HepG2 (cell line): ENCODE results near the gene TJAP1. TPM values are rescaled to one million over a fixed set of nuclear protein-coding genes. Genes with fewer than 3 reads are reported as not detected.

Experiments
- ATAC-seq: fragments of 200-7000 bp; cut with Tn5 transposase; 3 replicates; pipeline ENCODE4 v1.9.1; 2020; ENCODE audit warnings: mild to moderate bottlenecking, moderate library complexity
- BruUV-seq: library from RNA; stranded (reverse); fragments of 400-500 nt; replicated peaks from 2 replicates; lab custom pipeline; 2021; lab: Mats Ljungman, UMichigan
- CTCF ChIA-PET: fragments of 300-600 bp; formaldehyde crosslinking; extraction: SDS; loops from one replicate; lab custom pipeline; 2021; ENCODE audit warnings: low total read pairs, inconsistent platforms, low intra/inter-chr PET ratio; lab: Yijun Ruan, JAX
- POLR2A ChIA-PET: fragments of 350-600 bp; sonication (Branson Sonifier 250); formaldehyde crosslinking; loops from one replicate; lab custom pipeline; 2020; ENCODE audit warnings: antibody characterized with exemption, inconsistent platforms; lab: Yijun Ruan, JAX
- DNase-seq: peaks from one replicate; pipeline ENCODE4 v3.0.0-alpha.2; 2015; ENCODE audit warnings: low spot score
- FAIRE-seq: peaks from 3 replicates; lab custom pipeline; 2011; peaks lifted over from hg19 to GRCh38; lab: Jason Lieb, UNC
- H2AFZ ChIP-seq: one replicate; pipeline ENCODE4 v1.6.1; 2011; ENCODE audit warnings: low read length, inconsistent platforms
- H3K27ac ChIP-seq: fragments of 300-600 bp; 3 replicates; pipeline ENCODE4 v1.8.0; 2011; ENCODE audit warnings: mixed run types, mild to moderate bottlenecking, mixed read lengths, low read length, inconsistent platforms; ENCODE audit not compliant: insufficient read depth; ENCODE audit errors: extremely low read length
- H3K27me3 ChIP-seq, 2 experiments: fragments of 200-600 bp in 1 of 2; 2 replicates in 1 of 2; 3 replicates in 1 of 2; pipeline versions ENCODE4 v1.6.0 to v1.8.0; 2011; ENCODE audit warnings: low read length in 2 of 2, mild to moderate bottlenecking in 2 of 2, moderate library complexity in 2 of 2, inconsistent platforms in 1 of 2; ENCODE audit not compliant: insufficient read depth in 2 of 2, control insufficient read depth in 1 of 2
- H3K36me3 ChIP-seq, 2 experiments: fragments of 200-600 bp in 1 of 2; replicated peaks in 1 of 2; 2 replicates in 1 of 2; 3 replicates in 1 of 2; pipeline versions ENCODE4 v1.5.1 to v1.8.0; 2011; ENCODE audit warnings: low read length in 2 of 2, inconsistent platforms in 1 of 2; ENCODE audit not compliant: insufficient read depth in 2 of 2, control insufficient read depth in 1 of 2
- H3K4me1 ChIP-seq: 2 replicates; pipeline ENCODE4 v1.5.1; 2012; ENCODE audit warnings: low read length, inconsistent platforms; ENCODE audit not compliant: insufficient read depth
- H3K4me2 ChIP-seq: 2 replicates; pipeline ENCODE4 v1.6.0; 2011; ENCODE audit warnings: low read depth, low read length, inconsistent platforms
- H3K4me3 ChIP-seq, 3 experiments: fragments of 200-600 bp in 1 of 3; sonication (generic), shearing (Covaris generic) in 1 of 3; replicated peaks in 1 of 3; 2 replicates each; pipeline ENCODE4 v1.5.1; 2011 to 2016; ENCODE audit warnings: low read length in 3 of 3, inconsistent platforms in 2 of 3, low read depth in 2 of 3, mild to moderate bottlenecking in 2 of 3, control low read depth in 1 of 3, mixed read lengths in 1 of 3; ENCODE audit not compliant: insufficient read depth in 1 of 3
- H3K79me2 ChIP-seq: one replicate; pipeline ENCODE4 v1.6.1; 2011; ENCODE audit warnings: low read length, inconsistent platforms; ENCODE audit not compliant: insufficient read depth
- H3K9ac ChIP-seq: 2 replicates; pipeline ENCODE4 v1.6.0; 2011; ENCODE audit warnings: mild to moderate bottlenecking, low read depth, low read length, inconsistent platforms; ENCODE audit not compliant: insufficient read depth
- H3K9me3 ChIP-seq: 2 replicates; pipeline ENCODE4 v1.5.1; 2012; ENCODE audit warnings: mild to moderate bottlenecking, low read length
- H4K20me1 ChIP-seq: 2 replicates; pipeline ENCODE4 v1.6.0; 2011; ENCODE audit warnings: inconsistent platforms, mild to moderate bottlenecking, low read length, moderate library complexity; ENCODE audit not compliant: insufficient read depth
- HNF4A ChIP-seq: sonication (generic); formaldehyde crosslinking; IDR thresholded peaks from 2 replicates; pipeline ENCODE4 v1.4.0; 2020; ENCODE audit warnings: missing genetic modification reagents
- PHF21A ChIP-seq: sonication (generic); formaldehyde crosslinking; IDR thresholded peaks from 2 replicates; pipeline ENCODE4 v1.5.0; 2020; ENCODE audit warnings: mild to moderate bottlenecking, missing genetic modification reagents
- SRY ChIP-seq: sonication (generic); formaldehyde crosslinking; IDR thresholded peaks from 2 replicates; pipeline ENCODE4 v1.8.0; 2022; ENCODE audit warnings: mild to moderate bottlenecking, missing genetic modification reagents
- SSRP1 ChIP-seq: IDR thresholded peaks from 2 replicates; pipeline ENCODE4 v1.6.1; 2016; ENCODE audit warnings: control low read depth
- TBP ChIP-seq: sonication (generic); formaldehyde crosslinking; IDR thresholded peaks from 2 replicates; pipeline ENCODE4 v1.5.0; 2020; ENCODE audit warnings: missing genetic modification reagents
- ZBTB7B ChIP-seq: sonication (generic); formaldehyde crosslinking; IDR thresholded peaks from 2 replicates; pipeline ENCODE4 v1.4.0; 2020; ENCODE audit warnings: missing genetic modification reagents
- ZNF138 ChIP-seq: sonication (generic); formaldehyde crosslinking; IDR thresholded peaks from 2 replicates; pipeline ENCODE4 v1.5.0; 2020; ENCODE audit warnings: mild to moderate bottlenecking, low read depth, missing genetic modification reagents
- ZNF225 ChIP-seq: sonication (generic); formaldehyde crosslinking; IDR thresholded peaks from 2 replicates; pipeline ENCODE4 v1.4.0; 2020; ENCODE audit warnings: mild to moderate bottlenecking, missing genetic modification reagents
- ZNF431 ChIP-seq: sonication (generic); formaldehyde crosslinking; IDR thresholded peaks from 2 replicates; pipeline ENCODE4 v1.9.0; 2022; ENCODE audit warnings: missing genetic modification reagents, low read depth, mild to moderate bottlenecking, borderline replicate concordance
- ZNF598 ChIP-seq: sonication (generic); formaldehyde crosslinking; IDR thresholded peaks from 2 replicates; pipeline ENCODE4 v1.5.1; 2020; ENCODE audit warnings: mild to moderate bottlenecking, missing genetic modification reagents, borderline replicate concordance
- WGBS: methylation state at CpG from one replicate; pipeline ENCODE4 v1.1.6; 2017; ENCODE audit warnings: low lambda C conversion rate; 5-methylcytosine and 5-hydroxymethylcytosine counted together
- in situ Hi-C: cut with HindIII; loops from 2 replicates; pipeline ENCODE4 v1.10.0; 2017; ENCODE audit warnings: low pct_unique_long_range_greater_than_20kb; ENCODE audit not compliant: extremely low pct_ligation_motif_present
- intact Hi-C: fragments of 100-400 bp; cut with micrococcal nuclease; formaldehyde crosslinking; loops from one replicate; pipeline ENCODE4 v1.10.0; 2022; ENCODE audit not compliant: unreplicated experiment
- polyA plus RNA-seq, 8 experiments: library from polyadenylated mRNA; depleted of rRNA in 3 of 8; stranded (reverse) in 7 of 8; unstranded in 1 of 8; fragments of >200 nt; fragmentation: Illumina TruSeq in 4 of 8; extraction: Trizol in 4 of 8; gene quantifications; 2 replicates each; pipeline versions ENCODE4 v1.2.1 to v1.2.3, GENCODE V29; 2011 to 2016; ENCODE audit warnings: low read depth in 4 of 8, missing spikeins in 1 of 8, mixed read lengths in 1 of 8; ENCODE audit not compliant: insufficient read depth in 1 of 8
- total RNA-seq, 5 experiments: library from RNA; depleted of rRNA; stranded (reverse); fragments of >200 nt; fragmentation: Illumina TruSeq; extraction: Trizol; gene quantifications; 2 replicates each; pipeline ENCODE4 v1.2.3, GENCODE V29; 2016; ENCODE audit warnings: low read depth in 1 of 5
- TF ChIP-seq, protein P1 (sequence below): IDR thresholded peaks from 2 replicates; pipeline ENCODE4 v1.6.1; 2016; ENCODE audit warnings: low read depth, borderline replicate concordance
- TF ChIP-seq, protein P2 (sequence below): sonication (generic); formaldehyde crosslinking; IDR thresholded peaks from 2 replicates; pipeline ENCODE4 v1.4.0; 2020; ENCODE audit warnings: missing genetic modification reagents
- TF ChIP-seq, protein P3 (sequence below): sonication (generic); formaldehyde crosslinking; IDR thresholded peaks from 2 replicates; pipeline ENCODE4 v1.4.0; 2020; ENCODE audit warnings: missing genetic modification reagents, borderline replicate concordance

Gene TJAP1
- total and polyA plus RNA-seq, 2 of the 13 experiments (the other 11 are each of a cell fraction or from before 2014, with no cell fraction given) = 15.7 to 41.6 TPM

DNA sequence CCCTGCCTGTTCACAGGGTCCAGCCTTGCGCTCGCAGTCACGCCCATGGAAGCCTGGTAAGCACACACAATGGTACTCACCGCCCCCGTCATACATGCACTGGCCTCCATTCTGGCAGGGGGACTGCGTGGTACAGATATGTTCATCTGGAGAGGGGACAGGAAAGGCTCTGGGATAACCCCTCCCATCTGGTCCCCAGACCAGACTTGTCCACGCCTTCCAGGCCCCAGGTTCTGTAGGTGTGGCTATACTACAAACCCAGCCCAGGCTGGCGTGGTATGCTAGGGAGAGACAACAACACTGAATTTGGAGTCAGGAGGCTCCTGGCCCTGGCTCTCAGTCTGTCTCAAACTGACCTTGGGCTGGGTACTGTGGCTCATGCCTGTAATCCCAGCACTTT is 25.4 kb upstream of the TJAP1 start:
- no peaks in the 10 kb centered on the region for H3K9me3 ChIP-seq
- intact Hi-C loops (no loop called here), in situ Hi-C loops (no loop called here)
- TF ChIP-seq ZNF138 (CRISPR knock-in tag) = 0 out of 2 replicates have a peak, but pooled peaks have one; percentile 33
- TF ChIP-seq, protein P1, sequence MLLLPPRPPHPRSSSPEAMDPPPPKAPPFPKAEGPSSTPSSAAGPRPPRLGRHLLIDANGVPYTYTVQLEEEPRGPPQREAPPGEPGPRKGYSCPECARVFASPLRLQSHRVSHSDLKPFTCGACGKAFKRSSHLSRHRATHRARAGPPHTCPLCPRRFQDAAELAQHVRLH = no peak
- POLR2A ChIA-PET = interaction anchor here (0.7 kb wide), 1 partner anchor 16 kb away, joined by 4 read pairs; no protein-coding TSS in a partner anchor
- H3K79me2 ChIP-seq = no peaks in the 10 kb centered on the region
- no TSS peak for BruUV-seq
- no peak overlapping the region for H2AFZ ChIP-seq
- H3K4me3 ChIP-seq = no peak overlapping the region
- no peak overlapping the region for H3K4me2 ChIP-seq
- peaks cover 18 to 29% of the 10 kb centered on the region in 2 experiments; a peak in 4 of 5 replicates for H3K36me3 ChIP-seq
- CTCF ChIA-PET = interaction anchor here (4.7 kb wide), 1 partner anchor 44 kb away, joined by 53 read pairs; no protein-coding TSS in a partner anchor
- no peak for FAIRE-seq
- H4K20me1 ChIP-seq = no peaks in the 10 kb centered on the region
- no peak for DNase-seq
- over 99% methylated on average over 8 of the region's 8 CpGs for WGBS
- peaks cover 20% of the 10 kb centered on the region for H3K4me1 ChIP-seq
- no peak overlapping the region for H3K27ac ChIP-seq
- peaks cover 0 to 5% of the 10 kb centered on the region in 2 experiments; a peak in 2 of 5 replicates for H3K27me3 ChIP-seq
- H3K9ac ChIP-seq = no peak overlapping the region
- ATAC-seq = no peak

DNA sequence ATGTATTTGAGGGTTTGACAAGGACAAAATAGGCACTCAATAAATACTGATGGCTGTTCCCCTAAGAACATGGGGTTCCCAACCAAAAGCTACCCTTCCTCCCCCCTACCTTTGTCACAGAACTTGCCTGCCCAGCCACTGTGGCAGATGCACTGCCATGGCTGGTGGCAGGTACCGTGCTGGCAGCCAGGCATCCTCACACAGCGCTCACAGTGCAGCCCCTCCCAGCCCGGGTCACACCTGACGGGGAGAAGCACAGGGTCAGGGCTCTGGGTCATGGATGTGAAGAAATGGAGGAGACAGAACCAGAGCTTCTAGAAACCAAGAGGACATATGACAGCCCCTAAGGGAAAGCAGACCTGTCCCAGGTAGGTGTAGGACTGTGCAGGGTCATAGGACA is 24.5 kb upstream of the TJAP1 start:
- CTCF ChIA-PET = interaction anchor here (4.0 to 4.7 kb wide), 2 partner anchors 43 to 54 kb away, joined by 39 to 53 read pairs; no protein-coding TSS in a partner anchor
- Histone ChIP-seq H3K27ac (no peak overlapping the region), H3K27me3 (peaks cover 0 to 5% of the 10 kb centered on the region in 2 experiments; a peak in 2 of 5 replicates), H3K79me2 (no peaks in the 10 kb centered on the region), H2AFZ (no peak overlapping the region), H3K9ac (no peak overlapping the region), H4K20me1 (no peaks in the 10 kb centered on the region), H3K4me2 (no peak overlapping the region), H3K4me1 (peaks cover 26% of the 10 kb centered on the region), H3K9me3 (no peaks in the 10 kb centered on the region), H3K36me3 (peaks cover 13 to 25% of the 10 kb centered on the region in 2 experiments; a peak in 3 of 5 replicates), H3K4me3 (no peak overlapping the region)
- ATAC-seq (no peak), FAIRE-seq (no peak), DNase-seq (no peak)
- in situ Hi-C loops = no loop called here
- 98% methylated on average over 4 of the region's 4 CpGs for WGBS
- POLR2A ChIA-PET = no interaction called here
- BruUV-seq = no TSS peak
- intact Hi-C loops = no loop called here
- TF ChIP-seq ZNF598 (CRISPR knock-in tag) = no peak
- no peak for TF ChIP-seq SRY (CRISPR knock-in tag)
- TF ChIP-seq, protein P2, sequence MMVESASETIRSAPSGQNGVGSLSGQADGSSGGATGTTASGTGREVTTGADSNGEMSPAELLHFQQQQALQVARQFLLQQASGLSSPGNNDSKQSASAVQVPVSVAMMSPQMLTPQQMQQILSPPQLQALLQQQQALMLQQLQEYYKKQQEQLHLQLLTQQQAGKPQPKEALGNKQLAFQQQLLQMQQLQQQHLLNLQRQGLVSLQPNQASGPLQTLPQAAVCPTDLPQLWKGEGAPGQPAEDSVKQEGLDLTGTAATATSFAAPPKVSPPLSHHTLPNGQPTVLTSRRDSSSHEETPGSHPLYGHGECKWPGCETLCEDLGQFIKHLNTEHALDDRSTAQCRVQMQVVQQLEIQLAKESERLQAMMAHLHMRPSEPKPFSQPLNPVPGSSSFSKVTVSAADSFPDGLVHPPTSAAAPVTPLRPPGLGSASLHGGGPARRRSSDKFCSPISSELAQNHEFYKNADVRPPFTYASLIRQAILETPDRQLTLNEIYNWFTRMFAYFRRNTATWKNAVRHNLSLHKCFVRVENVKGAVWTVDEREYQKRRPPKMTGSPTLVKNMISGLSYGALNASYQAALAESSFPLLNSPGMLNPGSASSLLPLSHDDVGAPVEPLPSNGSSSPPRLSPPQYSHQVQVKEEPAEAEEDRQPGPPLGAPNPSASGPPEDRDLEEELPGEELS = no peak
- no peak for TF ChIP-seq ZBTB7B (CRISPR knock-in tag)
- TF ChIP-seq, protein P3, sequence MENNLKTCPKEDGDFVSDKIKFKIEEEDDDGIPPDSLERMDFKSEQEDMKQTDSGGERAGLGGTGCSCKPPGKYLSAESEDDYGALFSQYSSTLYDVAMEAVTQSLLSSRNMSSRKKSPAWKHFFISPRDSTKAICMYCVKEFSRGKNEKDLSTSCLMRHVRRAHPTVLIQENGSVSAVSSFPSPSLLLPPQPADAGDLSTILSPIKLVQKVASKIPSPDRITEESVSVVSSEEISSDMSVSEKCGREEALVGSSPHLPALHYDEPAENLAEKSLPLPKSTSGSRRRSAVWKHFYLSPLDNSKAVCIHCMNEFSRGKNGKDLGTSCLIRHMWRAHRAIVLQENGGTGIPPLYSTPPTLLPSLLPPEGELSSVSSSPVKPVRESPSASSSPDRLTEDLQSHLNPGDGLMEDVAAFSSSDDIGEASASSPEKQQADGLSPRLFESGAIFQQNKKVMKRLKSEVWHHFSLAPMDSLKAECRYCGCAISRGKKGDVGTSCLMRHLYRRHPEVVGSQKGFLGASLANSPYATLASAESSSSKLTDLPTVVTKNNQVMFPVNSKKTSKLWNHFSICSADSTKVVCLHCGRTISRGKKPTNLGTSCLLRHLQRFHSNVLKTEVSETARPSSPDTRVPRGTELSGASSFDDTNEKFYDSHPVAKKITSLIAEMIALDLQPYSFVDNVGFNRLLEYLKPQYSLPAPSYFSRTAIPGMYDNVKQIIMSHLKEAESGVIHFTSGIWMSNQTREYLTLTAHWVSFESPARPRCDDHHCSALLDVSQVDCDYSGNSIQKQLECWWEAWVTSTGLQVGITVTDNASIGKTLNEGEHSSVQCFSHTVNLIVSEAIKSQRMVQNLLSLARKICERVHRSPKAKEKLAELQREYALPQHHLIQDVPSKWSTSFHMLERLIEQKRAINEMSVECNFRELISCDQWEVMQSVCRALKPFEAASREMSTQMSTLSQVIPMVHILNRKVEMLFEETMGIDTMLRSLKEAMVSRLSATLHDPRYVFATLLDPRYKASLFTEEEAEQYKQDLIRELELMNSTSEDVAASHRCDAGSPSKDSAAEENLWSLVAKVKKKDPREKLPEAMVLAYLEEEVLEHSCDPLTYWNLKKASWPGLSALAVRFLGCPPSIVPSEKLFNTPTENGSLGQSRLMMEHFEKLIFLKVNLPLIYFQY = no peak
- TF ChIP-seq ZNF431 = no peak
- TF ChIP-seq ZNF225 (CRISPR knock-in tag) = no peak
- TF ChIP-seq PHF21A (CRISPR knock-in tag) = no peak
- TF ChIP-seq HNF4A (CRISPR knock-in tag) = no peak
- no peak for TF ChIP-seq SSRP1 (CRISPR knock-in tag)
- no peak for TF ChIP-seq TBP (CRISPR knock-in tag)
